ENCODE measurements around the gene ARHGAP18. TPM values are rescaled to one million over a fixed set of nuclear protein-coding genes. Genes with fewer than 3 reads are reported as not detected.

ARHGAP18 gene
- total RNA-seq (39.5 TPM), polyA plus RNA-seq (4.9 TPM)

GRCh38 chr6:129709769-129710449, at the start of gene ARHGAP18:
TSS of gene ARHGAP18 (minus strand) at chr6:129710177. CDS start at chr6:129710136, 41 bp downstream.
- H3K4me1 ChIP-seq (ENCODE audit: insufficient read depth), result no peaks in the 10 kb centered on the region
- DNase-seq (ENCODE audit: extremely low spot score), result peak; percentile 83
- WGBS, result under 1% methylated on average over 23 of the region's 23 CpGs
- peak within 1 kb of the TSS; percentile 81 for H3K27ac ChIP-seq (ENCODE audit: low read depth)
- no peaks in the 10 kb centered on the region for H3K36me3 ChIP-seq (ENCODE audit: insufficient read depth)
- peak within 1 kb of the TSS; percentile 52 for H3K4me3 ChIP-seq (ENCODE audit: low read depth, low read length)

GRCh38 chr6:129755787-129756186, 45.8 kb upstream of the ARHGAP18 start:
- WGBS, result 90% methylated on average over 1 of the region's 1 CpG
- Histone ChIP-seq H3K4me3 (ENCODE audit: low read depth, low read length) (no peak overlapping the region), H3K27ac (ENCODE audit: low read depth) (no peak overlapping the region), H3K36me3 (ENCODE audit: insufficient read depth) (no peaks in the 10 kb centered on the region), H3K4me1 (ENCODE audit: insufficient read depth) (no peaks in the 10 kb centered on the region)
- no peak for DNase-seq (ENCODE audit: extremely low spot score)

GRCh38 chr6:129754750-129755149, 44.8 kb upstream of the ARHGAP18 start:
- DNase-seq (ENCODE audit: extremely low spot score), result no peak
- 80% methylated on average over 2 of the region's 2 CpGs for WGBS
- no peaks in the 10 kb centered on the region for H3K36me3 ChIP-seq (ENCODE audit: insufficient read depth)
- no peak overlapping the region for H3K4me3 ChIP-seq (ENCODE audit: low read depth, low read length)
- no peak overlapping the region for H3K27ac ChIP-seq (ENCODE audit: low read depth)
- no peaks in the 10 kb centered on the region for H3K4me1 ChIP-seq (ENCODE audit: insufficient read depth)

GRCh38 chr6:129753422-129753821, 43.4 kb upstream of the ARHGAP18 start:
- H3K4me3 ChIP-seq (ENCODE audit: low read depth, low read length), result no peak overlapping the region
- no peak for DNase-seq (ENCODE audit: extremely low spot score)
- no peaks in the 10 kb centered on the region for H3K4me1 ChIP-seq (ENCODE audit: insufficient read depth)
- H3K36me3 ChIP-seq (ENCODE audit: insufficient read depth), result no peaks in the 10 kb centered on the region
- 95% methylated on average over 2 of the region's 2 CpGs for WGBS
- no peak overlapping the region for H3K27ac ChIP-seq (ENCODE audit: low read depth)

- Histone ChIP-seq H3K4me3 (ENCODE audit: low read depth, low read length) (no peak overlapping the region), H3K27ac (ENCODE audit: low read depth) (no peak overlapping the region), H3K4me1 (ENCODE audit: insufficient read depth) (no peaks in the 10 kb centered on the region), H3K36me3 (ENCODE audit: insufficient read depth) (no peaks in the 10 kb centered on the region)
- WGBS, result 23% methylated on average over 1 of the region's 1 CpG
- no peak for DNase-seq (ENCODE audit: extremely low spot score)
Observed at GRCh38 chr6:129751384-129751783, 41.4 kb upstream of the ARHGAP18 start.

GRCh38 chr6:129750360-129750759, 40.4 kb upstream of the ARHGAP18 start:
- no peaks in the 10 kb centered on the region for H3K4me1 ChIP-seq (ENCODE audit: insufficient read depth)
- H3K36me3 ChIP-seq (ENCODE audit: insufficient read depth), result no peaks in the 10 kb centered on the region
- WGBS, result 81% methylated on average over 2 of the region's 2 CpGs
- DNase-seq (ENCODE audit: extremely low spot score), result no peak
- peak overlapping the region; percentile 32 for H3K27ac ChIP-seq (ENCODE audit: low read depth)
- no peak overlapping the region for H3K4me3 ChIP-seq (ENCODE audit: low read depth, low read length)

- no peaks in the 10 kb centered on the region for H3K4me1 ChIP-seq (ENCODE audit: insufficient read depth)
- WGBS, result 52% methylated on average over 4 of the region's 4 CpGs
- H3K4me3 ChIP-seq (ENCODE audit: low read depth, low read length), result no peak overlapping the region
- DNase-seq (ENCODE audit: extremely low spot score), result no peak
- no peak overlapping the region for H3K27ac ChIP-seq (ENCODE audit: low read depth)
- no peaks in the 10 kb centered on the region for H3K36me3 ChIP-seq (ENCODE audit: insufficient read depth)
Observed at GRCh38 chr6:129749749-129750120, 39.8 kb upstream of the ARHGAP18 start.

GRCh38 chr6:129748901-129749748, 39.1 kb upstream of the ARHGAP18 start:
- WGBS, result 81% methylated on average over 7 of the region's 7 CpGs

GRCh38 chr6:129748212-129748900, 38.4 kb upstream of the ARHGAP18 start:
- H3K36me3 ChIP-seq (ENCODE audit: insufficient read depth), result no peaks in the 10 kb centered on the region
- no peak for DNase-seq (ENCODE audit: extremely low spot score)
- H3K4me1 ChIP-seq (ENCODE audit: insufficient read depth), result no peaks in the 10 kb centered on the region
- H3K27ac ChIP-seq (ENCODE audit: low read depth), result peak overlapping the region; percentile 38
- no peak overlapping the region for H3K4me3 ChIP-seq (ENCODE audit: low read depth, low read length)
- WGBS, result 75% methylated on average over 4 of the region's 4 CpGs

More at GRCh38 chr6:129748901-129749748, 39.1 kb upstream of the ARHGAP18 start:
- no peaks in the 10 kb centered on the region for H3K4me1 ChIP-seq (ENCODE audit: insufficient read depth)
- no peak for DNase-seq (ENCODE audit: extremely low spot score)
- no peak overlapping the region for H3K27ac ChIP-seq (ENCODE audit: low read depth)
- H3K36me3 ChIP-seq (ENCODE audit: insufficient read depth), result no peaks in the 10 kb centered on the region
- H3K4me3 ChIP-seq (ENCODE audit: low read depth, low read length), result no peak overlapping the region

GRCh38 chr6:129747588-129748112, 37.7 kb upstream of the ARHGAP18 start:
- WGBS, result 79% methylated on average over 4 of the region's 4 CpGs
- Histone ChIP-seq H3K4me1 (ENCODE audit: insufficient read depth) (no peaks in the 10 kb centered on the region), H3K27ac (ENCODE audit: low read depth) (no peak overlapping the region), H3K36me3 (ENCODE audit: insufficient read depth) (no peaks in the 10 kb centered on the region), H3K4me3 (ENCODE audit: low read depth, low read length) (no peak overlapping the region)
- DNase-seq (ENCODE audit: extremely low spot score), result no peak

- H3K4me1 ChIP-seq (ENCODE audit: insufficient read depth), result no peaks in the 10 kb centered on the region
- no peak for DNase-seq (ENCODE audit: extremely low spot score)
- H3K4me3 ChIP-seq (ENCODE audit: low read depth, low read length), result no peak overlapping the region
- H3K27ac ChIP-seq (ENCODE audit: low read depth), result no peak overlapping the region
- WGBS, result 82% methylated on average over 6 of the region's 6 CpGs
- H3K36me3 ChIP-seq (ENCODE audit: insufficient read depth), result no peaks in the 10 kb centered on the region
Observed at GRCh38 chr6:129744880-129745237, 34.9 kb upstream of the ARHGAP18 start.

- H3K36me3 ChIP-seq (ENCODE audit: insufficient read depth), result no peaks in the 10 kb centered on the region
- 38% methylated on average over 4 of the region's 4 CpGs for WGBS
- DNase-seq (ENCODE audit: extremely low spot score), result no peak
- no peak overlapping the region for H3K4me3 ChIP-seq (ENCODE audit: low read depth, low read length)
- no peak overlapping the region for H3K27ac ChIP-seq (ENCODE audit: low read depth)
- no peaks in the 10 kb centered on the region for H3K4me1 ChIP-seq (ENCODE audit: insufficient read depth)
Observed at GRCh38 chr6:129744201-129744879, 34.4 kb upstream of the ARHGAP18 start.

- Histone ChIP-seq H3K27ac (ENCODE audit: low read depth) (no peak overlapping the region), H3K4me1 (ENCODE audit: insufficient read depth) (no peaks in the 10 kb centered on the region), H3K36me3 (ENCODE audit: insufficient read depth) (no peaks in the 10 kb centered on the region), H3K4me3 (ENCODE audit: low read depth, low read length) (no peak overlapping the region)
- 18% methylated on average over 1 of the region's 1 CpG for WGBS
- no peak for DNase-seq (ENCODE audit: extremely low spot score)
Observed at GRCh38 chr6:129740013-129740412, 30.0 kb upstream of the ARHGAP18 start.
